Activated T-cell treated with anti-CD3 and anti-CD28 coated beads for 48 hours (primary cell): ENCODE results near the gene ATF2.

Experiments
- DNase-seq: peaks from one replicate; pipeline ENCODE4 v3.0.0-alpha.2; 2020; ENCODE audit warnings: low read depth

The ATF2 gene

GRCh38 chr2:175167792-175168563, at the start of gene ATF2:
ATF2 (minus strand) TSS chr2:175168203; CDS start chr2:175136443, 31,760 bp downstream.
- peak; percentile 93 for DNase-seq

GRCh38 chr2:175207741-175208438, 39.9 kb upstream of the ATF2 start:
- no peak for DNase-seq

- DNase-seq, result no peak
Measured at GRCh38 chr2:175206866-175207265, 38.9 kb upstream of the ATF2 start.

- no peak for DNase-seq
Measured at GRCh38 chr2:175205523-175205922, 37.5 kb upstream of the ATF2 start.

- DNase-seq, result peak; percentile 29
Measured at GRCh38 chr2:175203621-175204496, 35.9 kb upstream of the ATF2 start.

- DNase-seq, result no peak
Measured at GRCh38 chr2:175195012-175195411, 27.0 kb upstream of the ATF2 start.

GRCh38 chr2:175188761-175189160, 20.8 kb upstream of the ATF2 start:
- no peak for DNase-seq

GRCh38 chr2:175187378-175187777, 19.4 kb upstream of the ATF2 start:
- no peak for DNase-seq

GRCh38 chr2:175183674-175184073, 15.7 kb upstream of the ATF2 start:
- DNase-seq, result no peak

- DNase-seq, result no peak
Measured at GRCh38 chr2:175181877-175182308, 13.9 kb upstream of the ATF2 start.

- peak; percentile 88 for DNase-seq
Measured at GRCh38 chr2:175181104-175181876, 13.3 kb upstream of the ATF2 start, which contains the start of gene ATP5MC3. ATP5MC3 (minus strand) TSS chr2:175181710; CDS start chr2:175181393, 317 bp downstream.

- peak; percentile 47 for DNase-seq
Measured at GRCh38 chr2:175180701-175181103, 12.7 kb upstream of the ATF2 start.

GRCh38 chr2:175176624-175177023, 8.6 kb upstream of the ATF2 start:
- no peak for DNase-seq

GRCh38 chr2:175175896-175176295, 7.9 kb upstream of the ATF2 start:
- DNase-seq, result no peak

GRCh38 chr2:175175320-175175719, 7.3 kb upstream of the ATF2 start:
- DNase-seq, result no peak

GRCh38 chr2:175170659-175171304, 2.8 kb upstream of the ATF2 start:
- DNase-seq, result no peak

- DNase-seq, result no peak
Measured at GRCh38 chr2:175169191-175169590, 1.2 kb upstream of the ATF2 start.

GRCh38 chr2:175168564-175168945, 552 bp upstream of the ATF2 start:
- no peak for DNase-seq

- DNase-seq, result no peak
Measured at GRCh38 chr2:175167076-175167791, 769 bp downstream of the ATF2 start.

- no peak for DNase-seq
Measured at GRCh38 chr2:175166216-175166824, 1.7 kb downstream of the ATF2 start.
